Measurements from ENCODE around the gene SCT.

Gene SCT

GRCh38 chr11:618856-619627 is 7.9 kb downstream of the SCT start:
- Mint-ChIP-seq H3K4me1 (peaks cover 28% of the 10 kb centered on the region), H3K27ac (peak overlapping the region in 1 of 2 donors; percentile 93), H3K4me3 (no peak overlapping the region), H3K9me3 (no peaks in the 10 kb centered on the region), H3K27me3 (no peaks in the 10 kb centered on the region)
- ATAC-seq = no peak
- DNase-seq = no peak

- ATAC-seq (no peak), DNase-seq (no peak)
- Mint-ChIP-seq H3K4me1 (peaks cover 38% of the 10 kb centered on the region), H3K9me3 (no peaks in the 10 kb centered on the region), H3K4me3 (no peak overlapping the region), H3K27me3 (no peaks in the 10 kb centered on the region), H3K27ac (peak overlapping the region in 1 of 2 donors; percentile 93)
Measured at GRCh38 chr11:617912-618682, 8.9 kb downstream of the SCT start.

- no peak overlapping the region for H3K4me3 Mint-ChIP-seq
- no peaks in the 10 kb centered on the region for H3K27me3 Mint-ChIP-seq
- H3K4me1 Mint-ChIP-seq = peaks cover 42% of the 10 kb centered on the region
- no peaks in the 10 kb centered on the region for H3K9me3 Mint-ChIP-seq
- DNase-seq (no peak), ATAC-seq (no peak)
- no peak overlapping the region for H3K27ac Mint-ChIP-seq
Measured at GRCh38 chr11:617199-617911, 9.6 kb downstream of the SCT start.

- Mint-ChIP-seq H3K27ac (peak overlapping the region in 1 of 2 donors; percentile 90), H3K9me3 (no peaks in the 10 kb centered on the region), H3K4me3 (peak overlapping the region; percentile 80 to 86), H3K27me3 (no peaks in the 10 kb centered on the region), H3K4me1 (peaks cover 42% of the 10 kb centered on the region)
- no peak for ATAC-seq
- DNase-seq = no peak
Measured at GRCh38 chr11:616320-617198, 10.4 kb downstream of the SCT start.

- ATAC-seq = peak; percentile 80
- Mint-ChIP-seq H3K9me3 (no peaks in the 10 kb centered on the region), H3K27me3 (no peaks in the 10 kb centered on the region), H3K27ac (peak within 1 kb of the TSS; percentile 88 to 90), H3K4me3 (peak within 1 kb of the TSS; percentile 80 to 86), H3K4me1 (peaks cover 45% of the 10 kb centered on the region)
- DNase-seq = peak; percentile 77 to 87
Measured at GRCh38 chr11:615504-616319, 11.3 kb downstream of the SCT start, which contains the start of gene IRF7. IRF7 (minus strand) TSS chr11:615950; CDS start chr11:615364, 586 bp downstream.

GRCh38 chr11:614623-615503 is 12.1 kb downstream of the SCT start:
- peaks cover 47% of the 10 kb centered on the region for H3K4me1 Mint-ChIP-seq
- H3K4me3 Mint-ChIP-seq = peak overlapping the region; percentile 80 to 86
- H3K9me3 Mint-ChIP-seq = no peaks in the 10 kb centered on the region
- ATAC-seq (peak; percentile 3), DNase-seq (no peak)
- H3K27me3 Mint-ChIP-seq = no peaks in the 10 kb centered on the region
- peak overlapping the region; percentile 82 to 88 for H3K27ac Mint-ChIP-seq

GRCh38 chr11:614021-614622 is 12.9 kb downstream of the SCT start:
- Mint-ChIP-seq H3K4me1 (peaks cover 47% of the 10 kb centered on the region), H3K4me3 (peak overlapping the region; percentile 80 to 86), H3K27me3 (no peaks in the 10 kb centered on the region), H3K9me3 (no peaks in the 10 kb centered on the region), H3K27ac (peak overlapping the region; percentile 65 to 89)
- ATAC-seq (no peak), DNase-seq (no peak)

GRCh38 chr11:613369-613968 is 13.5 kb downstream of the SCT start:
- Mint-ChIP-seq H3K9me3 (no peaks in the 10 kb centered on the region), H3K4me1 (peaks cover 48% of the 10 kb centered on the region), H3K4me3 (peak overlapping the region; percentile 56 to 86), H3K27ac (peak overlapping the region; percentile 65 to 89), H3K27me3 (no peaks in the 10 kb centered on the region)
- ATAC-seq = peak; percentile 24
- DNase-seq = peak; percentile 68 to 71

- DNase-seq = no peak
- peaks cover 51% of the 10 kb centered on the region for H3K4me1 Mint-ChIP-seq
- no peak overlapping the region for H3K27ac Mint-ChIP-seq
- H3K9me3 Mint-ChIP-seq = no peaks in the 10 kb centered on the region
- H3K27me3 Mint-ChIP-seq = no peaks in the 10 kb centered on the region
- no peak for ATAC-seq
- no peak overlapping the region for H3K4me3 Mint-ChIP-seq
Measured at GRCh38 chr11:612961-613300, 14.1 kb downstream of the SCT start.

- Mint-ChIP-seq H3K27ac (no peak overlapping the region), H3K27me3 (no peaks in the 10 kb centered on the region), H3K4me1 (peaks cover 51% of the 10 kb centered on the region), H3K4me3 (no peak overlapping the region), H3K9me3 (no peaks in the 10 kb centered on the region)
- no peak for DNase-seq
- ATAC-seq = no peak
Measured at GRCh38 chr11:612201-612960, 14.6 kb downstream of the SCT start.

- H3K27ac Mint-ChIP-seq = no peak overlapping the region
- ATAC-seq (no peak), DNase-seq (no peak)
- H3K9me3 Mint-ChIP-seq = no peaks in the 10 kb centered on the region
- peaks cover 50% of the 10 kb centered on the region for H3K4me1 Mint-ChIP-seq
- no peak overlapping the region for H3K4me3 Mint-ChIP-seq
- no peaks in the 10 kb centered on the region for H3K27me3 Mint-ChIP-seq
Measured at GRCh38 chr11:611001-611996, 15.7 kb downstream of the SCT start.

Data from stimulated activated naive CD8-positive, alpha-beta T cell treated with anti-CD3 and anti-CD28 coated beads, Interleukin-15, amount 100 ng/mL, for 72 hours (primary cell).